T-helper 17 cell (primary cell): ENCODE data around the gene ZNF813. TPM values are rescaled to one million over a fixed set of nuclear protein-coding genes. Genes with fewer than 3 reads are reported as not detected.
A peak's percentile ranks its signal among the peaks of the same experiment; 100 is the strongest.
"Not testable (repeated sequence)": the region's sequence is repeated elsewhere in the genome, so short reads cannot be mapped to it uniquely, and the experiment has no call there.

Source experiments
- ATAC-seq: fragments of 150-1000 bp; cut with Tn5 transposase; 2 replicates; pipeline ENCODE4 v1.10.0; 2021; ENCODE audit warnings: mild to moderate bottlenecking, moderate library complexity
- DNase-seq, 3 donors: peaks; one replicate each; pipeline versions ENCODE4 v3.0.0 to v3.0.0-alpha.2; 2020 to 2021
- H3K9me3 ChIP-seq: one replicate; pipeline ENCODE4 v1.7.0; 2013; ENCODE audit warnings: low read length, mild to moderate bottlenecking; ENCODE audit not compliant: control insufficient read depth, poor library complexity, severe bottlenecking
- H3K27ac Mint-ChIP-seq: one replicate; pipeline ENCODE4 v1.8.0; 2022; ENCODE audit warnings: mild to moderate bottlenecking, moderate library complexity, mixed read lengths
- H3K27me3 Mint-ChIP-seq: one replicate; pipeline ENCODE4 v1.8.0; 2022; ENCODE audit warnings: mixed read lengths
- H3K36me3 Mint-ChIP-seq: one replicate; pipeline ENCODE4 v1.8.0; 2022; ENCODE audit warnings: low read depth, mixed read lengths
- H3K4me1 Mint-ChIP-seq: one replicate; pipeline ENCODE4 v1.8.0; 2022; ENCODE audit warnings: mild to moderate bottlenecking, mixed read lengths
- H3K4me3 Mint-ChIP-seq: one replicate; pipeline ENCODE4 v1.8.0; 2022; ENCODE audit warnings: mild to moderate bottlenecking, moderate library complexity, mixed read lengths
- total RNA-seq, 4 donors: library from RNA in 2 of 4; stranded (reverse) in 2 of 4; gene quantifications; one replicate each; pipeline ENCODE4 v1.2.3 and lab custom pipeline; 2022 to 2026

ZNF813 gene
- total RNA-seq, 2 donors from 2014 or later = 1.3 to 3.6 TPM

GRCh38 chr19:53503151-53503550 lies 35.6 kb downstream of the ZNF813 start:
- H3K27ac Mint-ChIP-seq, ATAC-seq, H3K4me3 Mint-ChIP-seq, H3K4me1 Mint-ChIP-seq, H3K9me3 ChIP-seq, H3K27me3 Mint-ChIP-seq, H3K36me3 Mint-ChIP-seq, DNase-seq: not testable (repeated sequence)

- H3K9me3 ChIP-seq, ATAC-seq, H3K4me1 Mint-ChIP-seq, DNase-seq, H3K4me3 Mint-ChIP-seq, H3K27ac Mint-ChIP-seq, H3K36me3 Mint-ChIP-seq: not testable (repeated sequence)
- H3K27me3 Mint-ChIP-seq = peaks cover 12% of the 10 kb centered on the region
Observed at GRCh38 chr19:53503671-53504364, 36.3 kb downstream of the ZNF813 start.

GRCh38 chr19:53504365-53504703 lies 36.8 kb downstream of the ZNF813 start:
- ATAC-seq, H3K4me1 Mint-ChIP-seq, H3K9me3 ChIP-seq, H3K27ac Mint-ChIP-seq, H3K4me3 Mint-ChIP-seq, DNase-seq, H3K36me3 Mint-ChIP-seq: not testable (repeated sequence)
- H3K27me3 Mint-ChIP-seq = peaks cover 16% of the 10 kb centered on the region

GRCh38 chr19:53504885-53505284 lies 37.4 kb downstream of the ZNF813 start:
- H3K9me3 ChIP-seq = no peaks in the 10 kb centered on the region
- Mint-ChIP-seq H3K27me3 (peaks cover 19% of the 10 kb centered on the region), H3K36me3 (peaks cover 4% of the 10 kb centered on the region), H3K4me3 (no peak overlapping the region), H3K4me1 (no peaks in the 10 kb centered on the region), H3K27ac (no peak overlapping the region)
- ATAC-seq = no peak
- DNase-seq = no peak

GRCh38 chr19:53506728-53507127 lies 39.2 kb downstream of the ZNF813 start:
- Mint-ChIP-seq H3K27me3 (peaks cover 19% of the 10 kb centered on the region), H3K4me1 (no peaks in the 10 kb centered on the region), H3K27ac (no peak overlapping the region), H3K4me3 (no peak overlapping the region), H3K36me3 (peaks cover 4% of the 10 kb centered on the region)
- no peak for DNase-seq
- no peak for ATAC-seq
- no peaks in the 10 kb centered on the region for H3K9me3 ChIP-seq

- peaks cover 4% of the 10 kb centered on the region for H3K36me3 Mint-ChIP-seq
- H3K4me3 Mint-ChIP-seq = no peak overlapping the region
- no peak for DNase-seq
- no peak overlapping the region for H3K27ac Mint-ChIP-seq
- no peaks in the 10 kb centered on the region for H3K9me3 ChIP-seq
- H3K27me3 Mint-ChIP-seq = peaks cover 19% of the 10 kb centered on the region
- H3K4me1 Mint-ChIP-seq = no peaks in the 10 kb centered on the region
- ATAC-seq = no peak
Observed at GRCh38 chr19:53507523-53508442, 40.2 kb downstream of the ZNF813 start.

- DNase-seq (no peak), ATAC-seq (no peak)
- no peak overlapping the region for H3K4me3 Mint-ChIP-seq
- H3K27me3 Mint-ChIP-seq = peaks cover 16% of the 10 kb centered on the region
- no peak overlapping the region for H3K27ac Mint-ChIP-seq
- no peaks in the 10 kb centered on the region for H3K4me1 Mint-ChIP-seq
- H3K9me3 ChIP-seq = no peaks in the 10 kb centered on the region
- H3K36me3 Mint-ChIP-seq = peaks cover 4% of the 10 kb centered on the region
Observed at GRCh38 chr19:53509443-53509842, 41.9 kb downstream of the ZNF813 start.

GRCh38 chr19:53509845-53510244 lies 42.3 kb downstream of the ZNF813 start:
- H3K27me3 Mint-ChIP-seq = peaks cover 14% of the 10 kb centered on the region
- no peak overlapping the region for H3K4me3 Mint-ChIP-seq
- DNase-seq (no peak), ATAC-seq (no peak)
- H3K27ac Mint-ChIP-seq = no peak overlapping the region
- H3K4me1 Mint-ChIP-seq = no peaks in the 10 kb centered on the region
- peaks cover 4% of the 10 kb centered on the region for H3K36me3 Mint-ChIP-seq
- no peaks in the 10 kb centered on the region for H3K9me3 ChIP-seq

GRCh38 chr19:53511357-53511756 lies 43.8 kb downstream of the ZNF813 start:
- Mint-ChIP-seq H3K36me3 (peaks cover 2% of the 10 kb centered on the region), H3K27ac (no peak overlapping the region), H3K27me3 (peaks cover 14% of the 10 kb centered on the region), H3K4me1 (no peaks in the 10 kb centered on the region), H3K4me3 (no peak overlapping the region)
- no peaks in the 10 kb centered on the region for H3K9me3 ChIP-seq
- ATAC-seq = no peak
- no peak for DNase-seq

- H3K27me3 Mint-ChIP-seq = peaks cover 14% of the 10 kb centered on the region
- no peaks in the 10 kb centered on the region for H3K4me1 Mint-ChIP-seq
- H3K36me3 Mint-ChIP-seq = no peaks in the 10 kb centered on the region
- ATAC-seq (peak; percentile 77), DNase-seq (peak in 2 of 3 donors; percentile 17 to 26)
- no peaks in the 10 kb centered on the region for H3K9me3 ChIP-seq
- no peak overlapping the region for H3K4me3 Mint-ChIP-seq
- no peak overlapping the region for H3K27ac Mint-ChIP-seq
Observed at GRCh38 chr19:53511933-53512374, 44.4 kb downstream of the ZNF813 start.

- not testable (repeated sequence) for H3K4me3 Mint-ChIP-seq, H3K36me3 Mint-ChIP-seq, ATAC-seq, H3K27me3 Mint-ChIP-seq, H3K9me3 ChIP-seq, H3K27ac Mint-ChIP-seq, DNase-seq, H3K4me1 Mint-ChIP-seq
Observed at GRCh38 chr19:53515047-53515446, 47.5 kb downstream of the ZNF813 start.

GRCh38 chr19:53517114-53517741 lies 49.7 kb downstream of the ZNF813 start:
- DNase-seq (no peak), ATAC-seq (no peak)
- H3K9me3 ChIP-seq = no peaks in the 10 kb centered on the region
- Mint-ChIP-seq H3K27me3 (no peaks in the 10 kb centered on the region), H3K4me3 (no peak overlapping the region), H3K4me1 (peaks cover 8% of the 10 kb centered on the region), H3K27ac (no peak overlapping the region), H3K36me3 (peaks cover 2% of the 10 kb centered on the region)

GRCh38 chr19:53518121-53518520 lies 50.6 kb downstream of the ZNF813 start:
- peaks cover 8% of the 10 kb centered on the region for H3K4me1 Mint-ChIP-seq
- no peak overlapping the region for H3K27ac Mint-ChIP-seq
- no peak for ATAC-seq
- H3K36me3 Mint-ChIP-seq = peaks cover 2% of the 10 kb centered on the region
- no peak overlapping the region for H3K4me3 Mint-ChIP-seq
- H3K9me3 ChIP-seq = no peaks in the 10 kb centered on the region
- H3K27me3 Mint-ChIP-seq = no peaks in the 10 kb centered on the region
- DNase-seq = no peak
